ENCODE measurements around the gene CIB1. TPM values are rescaled to one million over a fixed set of nuclear protein-coding genes. Genes with fewer than 3 reads are reported as not detected.
"Not testable (repeated sequence)": the region's sequence is repeated elsewhere in the genome, so short reads cannot be mapped to it uniquely, and the experiment has no call there.

The CIB1 gene
- 49.5 TPM for polyA plus RNA-seq (2013)

GRCh38 chr15:90233387-90234095, at the start of gene CIB1:
TSS of gene CIB1 (minus strand) at chr15:90233941. CDS start at chr15:90233885, 56 bp downstream.
- Histone ChIP-seq H3K4me3 (ENCODE audit: control insufficient read depth in 1 of 7, extremely low read depth in 1 of 7, insufficient read depth in 4 of 7, low read depth in 2 of 7, low read length in 6 of 7) (peak within 1 kb of the TSS; percentile 76 to 88 (median 88)), H3K4me1 (ENCODE audit: control extremely low read depth in 1 of 4, control insufficient read depth in 4 of 4, insufficient read depth in 4 of 4, low read length in 3 of 4) (peaks cover 7 to 34% (median 22%) of the 10 kb centered on the region in 4 experiments), H3K27ac (ENCODE audit: insufficient read depth in 1 of 2, low read depth in 1 of 2, low read length in 2 of 2, poor library complexity in 1 of 2, severe bottlenecking in 2 of 2) (peak within 1 kb of the TSS; percentile 75 to 85), H3K9me3 (ENCODE audit: control extremely low read depth in 1 of 5, control insufficient read depth in 4 of 5, insufficient read depth in 2 of 5, low read depth in 1 of 5, low read length in 4 of 5) (no peaks in the 10 kb centered on the region), H3K36me3 (ENCODE audit: control insufficient read depth in 4 of 4, insufficient read depth in 4 of 4, low read length in 3 of 4) (peaks cover 2 to 44% (median 31%) of the 10 kb centered on the region in 4 experiments), H3K27me3 (replicated peaks in 2 of 5; ENCODE audit: control insufficient read depth in 4 of 5, insufficient read depth in 5 of 5, low read length in 4 of 5) (no peaks in the 10 kb centered on the region)
- peak; percentile 95 to 98 (median 98) for DNase-seq
- ChIA-PET CTCF (interaction anchor here (1.1 to 4.6 kb wide), 12 partner anchors 12 to 88 kb away, joined by 3 to 26 read pairs (median 4); partner anchors contain the start of genes SEMA4B and TTLL13), POLR2A (interaction anchor here (0.5 to 1.6 kb wide), 4 partner anchors 16 to 200 kb away, joined by 3 to 4 read pairs (median 4); partner anchors contain the start of gene TTLL13)
- WGBS (ENCODE audit: insufficient coverage) = under 1% methylated on average over 57 of the region's 63 CpGs

DNA sequence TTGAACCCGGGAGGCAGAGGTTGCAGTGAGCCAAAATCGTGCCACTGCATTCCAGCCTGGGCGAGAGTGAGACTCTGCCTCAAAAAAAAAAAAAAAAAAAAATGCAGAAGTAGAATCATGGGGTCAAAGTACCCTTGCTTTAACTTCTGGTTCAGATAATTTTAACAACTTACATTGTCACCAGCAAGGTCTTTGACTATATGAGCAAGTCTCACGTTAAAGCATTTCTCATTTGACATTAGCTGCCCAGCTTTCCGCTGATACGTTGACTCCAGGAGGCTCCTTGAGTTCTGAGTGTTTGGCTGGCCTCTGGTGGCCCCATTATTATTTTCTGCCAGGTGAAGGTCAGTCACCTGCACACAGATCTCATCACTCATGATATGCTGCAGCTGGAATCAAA, 47.9 kb upstream of the CIB1 start:
- H3K9me3 ChIP-seq (ENCODE audit: control extremely low read depth in 1 of 5, control insufficient read depth in 4 of 5, insufficient read depth in 2 of 5, low read depth in 1 of 5, low read length in 4 of 5); H3K4me1 ChIP-seq (ENCODE audit: control extremely low read depth in 1 of 4, control insufficient read depth in 4 of 4, insufficient read depth in 4 of 4, low read length in 3 of 4); H3K4me3 ChIP-seq (ENCODE audit: control insufficient read depth in 1 of 7, extremely low read depth in 1 of 7, insufficient read depth in 4 of 7, low read depth in 2 of 7, low read length in 6 of 7); H3K27me3 ChIP-seq (replicated peaks in 2 of 5; ENCODE audit: control insufficient read depth in 4 of 5, insufficient read depth in 5 of 5, low read length in 4 of 5); POLR2A ChIA-PET; H3K36me3 ChIP-seq (ENCODE audit: control insufficient read depth in 4 of 4, insufficient read depth in 4 of 4, low read length in 3 of 4); H3K27ac ChIP-seq (ENCODE audit: insufficient read depth in 1 of 2, low read depth in 1 of 2, low read length in 2 of 2, poor library complexity in 1 of 2, severe bottlenecking in 2 of 2): not testable (repeated sequence)
- DNase-seq = peak in 2 of 3 donors; percentile 30 to 45
- 69% methylated on average over 5 of the region's 6 CpGs for WGBS (ENCODE audit: insufficient coverage)
- CTCF ChIA-PET = interaction anchor here (1.2 to 2.0 kb wide), 3 partner anchors 10 to 124 kb away, joined by 3 to 6 read pairs (median 4); no protein-coding TSS in a partner anchor

GRCh38 chr15:90280743-90281142, 47.0 kb upstream of the CIB1 start:
- H3K27me3 ChIP-seq (replicated peaks in 2 of 5; ENCODE audit: control insufficient read depth in 4 of 5, insufficient read depth in 5 of 5, low read length in 4 of 5); H3K4me3 ChIP-seq (ENCODE audit: control insufficient read depth in 1 of 7, extremely low read depth in 1 of 7, insufficient read depth in 4 of 7, low read depth in 2 of 7, low read length in 6 of 7); H3K36me3 ChIP-seq (ENCODE audit: control insufficient read depth in 4 of 4, insufficient read depth in 4 of 4, low read length in 3 of 4); POLR2A ChIA-PET; H3K9me3 ChIP-seq (ENCODE audit: control extremely low read depth in 1 of 5, control insufficient read depth in 4 of 5, insufficient read depth in 2 of 5, low read depth in 1 of 5, low read length in 4 of 5); H3K4me1 ChIP-seq (ENCODE audit: control extremely low read depth in 1 of 4, control insufficient read depth in 4 of 4, insufficient read depth in 4 of 4, low read length in 3 of 4); DNase-seq; H3K27ac ChIP-seq (ENCODE audit: insufficient read depth in 1 of 2, low read depth in 1 of 2, low read length in 2 of 2, poor library complexity in 1 of 2, severe bottlenecking in 2 of 2): not testable (repeated sequence)
- CTCF ChIA-PET = interaction anchor here (0.9 to 1.7 kb wide), 4 partner anchors 8 to 21 kb away, joined by 3 to 4 read pairs (median 3); no protein-coding TSS in a partner anchor
- 93% methylated on average over 4 of the region's 5 CpGs for WGBS (ENCODE audit: insufficient coverage)

GRCh38 chr15:90278467-90278866, 44.7 kb upstream of the CIB1 start:
- H3K4me1 ChIP-seq (ENCODE audit: control extremely low read depth in 1 of 4, control insufficient read depth in 4 of 4, insufficient read depth in 4 of 4, low read length in 3 of 4); H3K27me3 ChIP-seq (replicated peaks in 2 of 5; ENCODE audit: control insufficient read depth in 4 of 5, insufficient read depth in 5 of 5, low read length in 4 of 5); H3K9me3 ChIP-seq (ENCODE audit: control extremely low read depth in 1 of 5, control insufficient read depth in 4 of 5, insufficient read depth in 2 of 5, low read depth in 1 of 5, low read length in 4 of 5); CTCF ChIA-PET; H3K4me3 ChIP-seq (ENCODE audit: control insufficient read depth in 1 of 7, extremely low read depth in 1 of 7, insufficient read depth in 4 of 7, low read depth in 2 of 7, low read length in 6 of 7); H3K27ac ChIP-seq (ENCODE audit: insufficient read depth in 1 of 2, low read depth in 1 of 2, low read length in 2 of 2, poor library complexity in 1 of 2, severe bottlenecking in 2 of 2); DNase-seq: not testable (repeated sequence)
- WGBS (ENCODE audit: insufficient coverage) = 98% methylated on average over 9 of the region's 12 CpGs
- POLR2A ChIA-PET = interaction anchor here (0.6 kb wide), 1 partner anchor 570 kb away, joined by 3 read pairs; no protein-coding TSS in a partner anchor
- peaks cover 0 to 12% (median 2%) of the 10 kb centered on the region in 4 experiments for H3K36me3 ChIP-seq (ENCODE audit: control insufficient read depth in 4 of 4, insufficient read depth in 4 of 4, low read length in 3 of 4)

- H3K4me3 ChIP-seq (ENCODE audit: control insufficient read depth in 1 of 7, extremely low read depth in 1 of 7, insufficient read depth in 4 of 7, low read depth in 2 of 7, low read length in 6 of 7) = no peak overlapping the region
- no peak overlapping the region for H3K27ac ChIP-seq (ENCODE audit: insufficient read depth in 1 of 2, low read depth in 1 of 2, low read length in 2 of 2, poor library complexity in 1 of 2, severe bottlenecking in 2 of 2)
- no peaks in the 10 kb centered on the region for H3K27me3 ChIP-seq (replicated peaks in 2 of 5; ENCODE audit: control insufficient read depth in 4 of 5, insufficient read depth in 5 of 5, low read length in 4 of 5)
- CTCF ChIA-PET = interaction anchor here (1.2 to 1.7 kb wide), 3 partner anchors 11 to 23 kb away, joined by 3 to 6 read pairs (median 6); partner anchors contain the start of gene TTLL13
- no peak for DNase-seq
- POLR2A ChIA-PET = interaction anchor here (0.6 kb wide), 1 partner anchor 428 kb away, joined by 4 read pairs; no protein-coding TSS in a partner anchor
- WGBS (ENCODE audit: insufficient coverage) = 86% methylated on average over 6 of the region's 7 CpGs
- H3K4me1 ChIP-seq (ENCODE audit: control extremely low read depth in 1 of 4, control insufficient read depth in 4 of 4, insufficient read depth in 4 of 4, low read length in 3 of 4) = peaks cover 13 to 15% (median 13%) of the 10 kb centered on the region in 4 experiments
- H3K9me3 ChIP-seq (ENCODE audit: control extremely low read depth in 1 of 5, control insufficient read depth in 4 of 5, insufficient read depth in 2 of 5, low read depth in 1 of 5, low read length in 4 of 5) = no peaks in the 10 kb centered on the region
- peaks cover 20 to 58% (median 34%) of the 10 kb centered on the region in 4 experiments for H3K36me3 ChIP-seq (ENCODE audit: control insufficient read depth in 4 of 4, insufficient read depth in 4 of 4, low read length in 3 of 4)
Measured at GRCh38 chr15:90271459-90272166, 37.9 kb upstream of the CIB1 start.

- H3K27ac ChIP-seq (ENCODE audit: insufficient read depth in 1 of 2, low read depth in 1 of 2, low read length in 2 of 2, poor library complexity in 1 of 2, severe bottlenecking in 2 of 2) = no peak overlapping the region
- ChIA-PET CTCF (interaction anchor here (0.9 to 1.7 kb wide), 6 partner anchors 11 to 38 kb away, joined by 3 to 6 read pairs (median 3); partner anchors contain the start of gene TTLL13), POLR2A (no interaction called here)
- DNase-seq = no peak
- peaks cover 20 to 58% (median 34%) of the 10 kb centered on the region in 4 experiments for H3K36me3 ChIP-seq (ENCODE audit: control insufficient read depth in 4 of 4, insufficient read depth in 4 of 4, low read length in 3 of 4)
- H3K27me3 ChIP-seq (replicated peaks in 2 of 5; ENCODE audit: control insufficient read depth in 4 of 5, insufficient read depth in 5 of 5, low read length in 4 of 5) = no peaks in the 10 kb centered on the region
- 99% methylated on average over 9 of the region's 10 CpGs for WGBS (ENCODE audit: insufficient coverage)
- H3K4me1 ChIP-seq (ENCODE audit: control extremely low read depth in 1 of 4, control insufficient read depth in 4 of 4, insufficient read depth in 4 of 4, low read length in 3 of 4) = peaks cover 14 to 22% (median 21%) of the 10 kb centered on the region in 4 experiments
- no peaks in the 10 kb centered on the region for H3K9me3 ChIP-seq (ENCODE audit: control extremely low read depth in 1 of 5, control insufficient read depth in 4 of 5, insufficient read depth in 2 of 5, low read depth in 1 of 5, low read length in 4 of 5)
- H3K4me3 ChIP-seq (ENCODE audit: control insufficient read depth in 1 of 7, extremely low read depth in 1 of 7, insufficient read depth in 4 of 7, low read depth in 2 of 7, low read length in 6 of 7) = no peak overlapping the region
Measured at GRCh38 chr15:90270502-90271150, 36.9 kb upstream of the CIB1 start.

Data from common myeloid progenitor, CD34-positive (primary cell).